Measurements from ENCODE around the gene GATB.

DNA sequence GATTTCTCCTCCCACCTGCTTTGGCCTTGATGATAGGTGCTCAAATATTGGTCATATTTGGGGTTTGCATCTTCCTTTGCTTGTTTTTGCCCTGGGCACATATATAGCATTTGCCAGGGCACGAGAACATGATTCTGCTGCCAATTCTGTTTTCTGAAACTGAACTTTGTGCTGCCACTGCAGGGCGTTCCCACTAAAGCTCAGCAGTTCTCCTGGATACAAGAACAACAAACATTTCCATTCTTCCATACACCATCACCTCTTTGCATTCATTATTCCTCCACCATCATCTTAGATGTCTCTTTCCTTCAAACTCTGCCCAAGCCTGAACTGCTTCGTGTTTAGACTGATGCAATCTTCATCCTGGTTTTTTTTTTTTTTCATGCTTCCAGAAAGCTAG, 36.3 kb upstream of the GATB start:
- TF ChIP-seq CTCF (conservative IDR thresholded peaks at IDR 0.05; ENCODE audit: low read depth, low read length) (no peak), POLR2A (IDR thresholded peaks at IDR 0.05; ENCODE audit: low read depth, low read length) (no peak), RAD21 (IDR thresholded peaks at IDR 0.05; ENCODE audit: low read length) (no peak), RFX5 (IDR thresholded peaks at IDR 0.05; ENCODE audit: low read depth, low read length) (no peak), MAZ (IDR thresholded peaks at IDR 0.05; ENCODE audit: borderline replicate concordance, low read depth, low read length) (no peak), CHD1 (IDR thresholded peaks at IDR 0.05; ENCODE audit: low read depth, low read length) (no peak)
- TF ChIP-seq, protein P1, sequence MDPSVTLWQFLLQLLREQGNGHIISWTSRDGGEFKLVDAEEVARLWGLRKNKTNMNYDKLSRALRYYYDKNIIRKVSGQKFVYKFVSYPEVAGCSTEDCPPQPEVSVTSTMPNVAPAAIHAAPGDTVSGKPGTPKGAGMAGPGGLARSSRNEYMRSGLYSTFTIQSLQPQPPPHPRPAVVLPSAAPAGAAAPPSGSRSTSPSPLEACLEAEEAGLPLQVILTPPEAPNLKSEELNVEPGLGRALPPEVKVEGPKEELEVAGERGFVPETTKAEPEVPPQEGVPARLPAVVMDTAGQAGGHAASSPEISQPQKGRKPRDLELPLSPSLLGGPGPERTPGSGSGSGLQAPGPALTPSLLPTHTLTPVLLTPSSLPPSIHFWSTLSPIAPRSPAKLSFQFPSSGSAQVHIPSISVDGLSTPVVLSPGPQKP (IDR thresholded peaks at IDR 0.05; ENCODE audit: borderline replicate concordance, low read depth, low read length), result no peak

All from IMR-90 (cell line).